CD4-positive, alpha-beta T cell treated with Interleukin-10 for 1 hour (primary cell): ENCODE results near the gene PCYT1A.
"Not testable (repeated sequence)": the region's sequence is repeated elsewhere in the genome, so short reads cannot be mapped to it uniquely, and the experiment has no call there.

Source experiments
- DNase-seq: peaks from one replicate; pipeline ENCODE4 v3.0.0-alpha.2; 2020

The PCYT1A gene

DNA sequence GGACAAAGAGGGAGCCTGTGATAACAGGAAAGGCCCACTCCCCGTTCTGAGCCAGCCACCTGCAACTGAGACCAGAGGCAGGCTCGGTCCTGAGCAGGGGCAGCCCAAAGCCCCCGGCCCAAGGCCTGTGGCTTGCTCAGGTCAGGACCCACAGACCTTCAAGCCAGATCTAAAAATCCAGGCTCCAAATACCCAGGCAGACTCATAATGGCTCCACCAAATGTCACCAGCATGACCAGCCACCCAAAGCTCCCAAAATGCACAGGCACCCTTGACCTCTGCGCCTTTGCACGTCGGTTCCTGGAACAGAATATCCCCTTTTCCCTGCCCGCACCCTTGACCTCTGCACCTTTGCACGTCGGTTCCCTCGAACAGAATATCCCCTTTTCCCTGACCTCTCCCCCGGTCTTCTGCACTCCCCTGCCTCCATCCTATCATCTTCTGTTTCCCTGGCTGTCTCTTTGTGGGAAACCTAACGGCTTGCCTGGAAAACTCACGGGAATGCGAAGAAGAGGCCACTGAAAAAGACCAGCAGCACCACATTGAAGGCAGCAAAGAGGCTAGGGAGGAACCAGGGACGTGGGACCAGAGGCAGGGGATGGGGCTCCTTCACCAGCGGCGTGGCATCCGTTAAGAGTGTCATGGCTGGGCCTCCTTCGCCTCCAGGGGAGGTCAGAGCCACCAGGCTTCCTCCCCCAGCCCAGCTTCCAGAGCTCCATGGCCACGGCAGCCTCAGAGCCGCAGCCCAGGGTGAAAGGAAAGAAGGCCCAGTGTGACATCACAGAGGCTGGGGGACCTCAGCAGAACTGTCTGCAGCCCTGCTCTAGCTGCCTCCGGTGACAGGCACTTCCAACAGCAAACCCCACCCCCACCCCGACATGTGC lies 76.6 kb downstream of the PCYT1A start, which contains the start of gene ZDHHC19:
TSS of gene ZDHHC19 (minus strand) at position 728 of the 884 bp plus-strand sequence. CDS start at position 643, 85 bp downstream.
- no peak for DNase-seq

DNA sequence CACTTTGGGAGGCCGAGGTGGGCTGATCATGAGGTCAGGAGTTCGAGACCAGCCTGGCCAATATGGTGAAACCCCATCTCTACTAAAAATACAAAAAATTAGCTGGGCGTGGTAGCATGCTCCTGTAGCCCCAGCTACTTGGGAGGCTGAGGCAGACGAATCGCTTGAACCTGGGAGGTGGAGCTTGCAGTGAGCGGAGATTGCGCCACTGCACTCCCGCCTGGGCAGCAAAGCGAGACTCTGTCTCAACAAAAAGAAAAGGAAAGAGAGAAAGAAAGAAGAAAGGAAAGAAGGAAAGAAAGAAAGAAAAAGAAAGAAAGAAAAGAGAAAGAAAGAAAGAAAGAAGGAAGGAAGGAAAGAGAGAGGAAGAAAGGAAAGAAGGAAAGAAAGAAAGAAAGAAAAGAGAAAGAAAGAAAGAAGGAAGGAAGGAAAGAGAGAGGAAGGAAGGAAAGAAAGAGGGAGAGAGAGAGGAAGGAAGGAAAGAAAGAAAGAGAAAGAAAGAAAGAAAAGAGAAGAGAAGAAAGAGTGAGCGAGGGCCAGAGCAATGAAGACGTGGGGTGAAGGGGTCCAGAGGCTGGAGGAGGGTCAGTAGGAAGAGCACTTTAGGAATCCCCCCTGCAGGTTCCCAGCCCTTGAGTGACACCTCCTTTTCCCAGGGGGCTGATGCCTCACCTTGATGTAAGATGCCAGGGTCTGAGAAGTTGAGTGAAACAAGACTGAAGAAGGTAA lies 77.4 kb downstream of the PCYT1A start:
- not testable (repeated sequence) for DNase-seq

DNA sequence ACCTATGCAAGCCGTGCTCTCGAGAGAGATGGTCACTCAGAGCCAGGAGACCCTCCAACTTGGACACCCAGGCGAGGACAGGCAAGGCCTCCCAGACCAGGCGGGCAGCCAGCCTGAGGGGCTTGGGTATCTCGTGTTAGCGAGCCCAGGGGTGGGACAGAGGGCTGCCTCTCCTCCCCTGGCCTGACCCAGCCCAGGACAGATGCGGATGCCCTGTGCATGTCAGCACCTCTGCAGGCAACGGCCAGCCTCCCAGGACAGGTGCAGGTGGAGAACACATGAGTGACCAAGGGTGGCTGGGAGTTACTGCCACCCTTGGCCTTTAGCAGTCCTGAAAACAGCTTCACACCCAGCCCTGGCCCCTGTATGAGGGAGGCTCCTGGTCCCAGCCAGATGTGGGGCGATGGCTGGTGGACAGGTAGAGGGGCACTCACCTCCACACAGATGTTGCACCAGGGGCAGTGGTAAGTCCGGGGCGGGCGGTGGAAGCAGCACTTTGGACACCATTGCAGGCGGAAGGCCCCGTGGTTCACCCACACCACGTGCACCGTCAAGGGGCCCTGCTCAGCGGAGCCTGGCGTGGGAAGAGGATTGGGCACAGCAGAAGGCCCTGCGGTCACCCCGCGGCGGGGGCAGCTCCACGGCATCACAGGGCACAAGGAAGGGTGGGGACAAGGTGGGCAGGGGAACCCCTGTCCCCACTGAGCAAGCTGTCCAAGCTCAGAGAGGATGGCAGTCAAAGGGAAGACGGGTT lies 78.4 kb downstream of the PCYT1A start:
- DNase-seq = no peak

DNA sequence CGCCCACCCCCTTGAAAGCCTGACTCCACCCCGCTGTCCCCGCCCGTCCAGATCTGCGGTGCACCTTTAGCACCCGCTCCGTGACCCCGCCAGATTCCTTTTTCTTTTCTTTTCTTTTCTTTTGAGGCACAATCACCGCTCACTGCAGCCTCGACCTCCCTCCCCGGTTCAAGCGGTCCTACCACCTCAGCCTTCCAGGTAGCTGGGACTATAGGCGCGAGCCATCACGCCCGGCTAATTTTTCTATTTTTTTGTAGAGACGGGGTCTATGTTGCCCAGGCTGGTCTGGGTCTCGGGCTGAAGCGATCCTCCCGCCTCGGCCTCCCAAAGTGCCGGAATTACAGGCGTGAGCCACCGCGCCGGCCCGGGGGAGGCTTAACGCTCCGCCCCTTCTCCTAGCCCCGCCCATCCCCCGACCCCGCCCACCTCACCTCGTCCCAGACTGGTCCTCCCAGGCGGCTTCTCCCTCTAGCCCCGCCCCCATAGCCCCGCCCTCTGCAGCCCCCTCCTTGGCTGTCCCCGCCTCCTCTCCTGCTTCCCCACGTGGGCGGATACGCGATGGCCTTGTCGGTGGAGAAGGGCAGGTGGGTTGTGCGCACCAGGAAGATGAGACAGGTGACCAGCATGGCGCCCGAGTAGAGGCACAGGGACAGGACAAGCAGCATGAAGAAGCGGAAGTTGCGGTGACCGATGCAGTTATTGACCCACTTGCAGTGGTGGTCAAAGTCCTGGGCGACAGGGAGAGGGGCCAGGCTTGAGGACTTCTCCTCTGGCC lies 79.5 kb downstream of the PCYT1A start:
- DNase-seq = peak; percentile 75

DNA sequence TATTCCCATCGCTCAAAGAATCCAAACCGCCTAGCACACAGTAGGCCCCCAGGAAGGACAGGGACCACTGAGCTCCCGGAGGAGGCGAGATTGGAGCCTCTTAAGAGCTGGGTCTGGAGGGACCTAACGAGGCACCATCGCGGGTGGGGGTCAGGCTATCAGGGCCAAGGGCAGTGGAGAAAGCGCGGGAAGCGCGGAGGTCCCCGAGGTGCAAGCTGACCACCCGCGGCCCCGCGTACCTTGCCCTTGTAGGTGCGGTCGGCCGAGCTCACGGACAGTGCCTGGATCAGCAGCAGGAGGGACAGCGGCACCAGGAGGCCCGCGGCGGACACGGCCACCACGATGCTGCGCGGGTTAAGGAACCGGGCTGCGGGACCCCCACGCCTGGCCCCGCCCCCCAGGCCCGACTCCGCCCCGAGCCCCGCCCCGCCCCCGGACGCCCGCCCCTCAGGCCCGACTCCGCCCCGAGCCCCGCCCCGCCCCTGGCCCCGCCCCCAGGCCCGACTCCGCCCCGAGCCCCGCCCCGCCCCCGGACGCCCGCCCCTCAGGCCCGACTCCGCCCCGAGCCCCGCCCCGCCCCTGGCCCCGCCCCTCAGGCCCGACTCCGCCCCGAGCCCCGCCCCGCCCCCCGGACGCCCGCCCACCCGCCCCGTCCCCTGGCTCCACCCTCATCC lies 80.2 kb downstream of the PCYT1A start:
- DNase-seq = peak; percentile 38

DNA sequence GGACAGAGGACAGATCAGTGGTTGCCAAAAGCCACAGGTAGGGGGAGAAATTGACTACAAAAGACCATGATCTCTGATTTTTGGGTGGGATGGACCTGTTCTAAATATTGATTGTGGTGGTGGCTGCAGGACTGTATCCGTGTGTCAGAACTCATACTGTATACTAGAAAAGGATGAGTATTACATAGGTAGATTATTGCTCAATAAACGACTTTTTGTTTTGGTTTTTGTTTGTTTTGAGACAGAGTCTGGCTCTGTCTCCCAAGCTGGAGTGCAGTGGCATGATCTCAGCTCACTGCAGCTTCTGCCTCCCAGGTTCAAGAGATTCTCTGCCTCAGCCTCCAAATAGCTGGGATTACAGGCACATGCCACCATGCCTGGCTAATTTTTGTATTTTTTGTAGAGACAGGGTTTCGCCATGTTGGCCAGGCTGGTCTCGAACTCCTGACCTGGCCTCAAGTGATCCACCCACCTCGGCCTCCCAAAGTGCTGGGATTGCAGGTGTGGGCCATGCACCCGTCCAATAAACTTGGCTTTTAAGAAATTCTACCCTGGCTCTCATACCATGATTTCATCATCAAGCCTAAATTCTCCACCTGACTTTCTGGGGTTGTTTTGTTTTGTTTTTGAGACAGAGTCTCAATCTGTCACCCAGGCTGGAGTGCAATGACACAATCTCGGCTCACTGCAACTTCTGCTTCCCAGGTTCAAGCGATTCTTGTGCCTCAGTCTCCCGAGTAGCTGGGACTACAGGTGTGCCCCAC lies 81.9 kb downstream of the PCYT1A start:
- not testable (repeated sequence) for DNase-seq

DNA sequence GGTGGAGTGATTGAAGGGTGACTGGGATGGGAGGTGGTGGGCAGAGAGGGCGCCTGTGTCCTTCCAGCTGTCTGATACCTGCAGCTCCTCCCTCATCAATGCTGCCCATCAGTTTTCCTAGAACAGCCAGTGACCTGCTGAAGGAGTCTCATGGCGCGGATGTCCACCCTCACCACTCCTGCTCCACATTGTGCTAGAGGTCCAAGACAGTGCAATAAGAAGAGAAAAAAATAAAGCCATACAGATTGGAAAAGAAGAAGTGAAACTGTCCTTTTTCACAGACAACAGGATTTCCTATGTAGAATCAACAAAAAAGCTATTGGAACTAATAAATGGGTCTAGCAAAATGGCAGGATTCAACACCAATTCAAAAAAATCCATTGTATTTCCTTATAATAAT lies 83.7 kb downstream of the PCYT1A start:
- DNase-seq = no peak

DNA sequence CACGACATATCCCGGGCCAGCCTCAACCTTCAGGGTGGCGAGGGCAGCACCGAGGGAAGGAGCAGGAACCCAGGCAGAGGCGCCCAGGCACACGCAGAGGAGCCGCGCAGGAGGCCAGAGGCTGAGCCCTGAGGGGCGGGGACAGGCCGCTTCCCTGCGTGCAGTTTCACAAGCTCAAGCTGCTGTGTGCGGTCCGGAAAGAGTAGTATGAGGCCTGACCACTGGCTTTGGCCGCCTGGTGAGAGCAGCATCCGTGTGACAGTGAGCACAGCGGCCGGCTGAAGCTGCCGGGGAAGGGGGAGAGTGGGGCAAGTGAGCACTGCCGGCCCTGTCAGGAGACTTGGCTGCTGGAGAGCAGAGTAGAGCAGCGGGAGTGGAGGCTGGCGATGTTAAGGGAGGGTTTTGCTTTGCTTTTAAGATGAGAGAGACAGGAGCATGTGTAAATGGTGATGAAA lies 85.0 kb downstream of the PCYT1A start:
- DNase-seq = no peak

DNA sequence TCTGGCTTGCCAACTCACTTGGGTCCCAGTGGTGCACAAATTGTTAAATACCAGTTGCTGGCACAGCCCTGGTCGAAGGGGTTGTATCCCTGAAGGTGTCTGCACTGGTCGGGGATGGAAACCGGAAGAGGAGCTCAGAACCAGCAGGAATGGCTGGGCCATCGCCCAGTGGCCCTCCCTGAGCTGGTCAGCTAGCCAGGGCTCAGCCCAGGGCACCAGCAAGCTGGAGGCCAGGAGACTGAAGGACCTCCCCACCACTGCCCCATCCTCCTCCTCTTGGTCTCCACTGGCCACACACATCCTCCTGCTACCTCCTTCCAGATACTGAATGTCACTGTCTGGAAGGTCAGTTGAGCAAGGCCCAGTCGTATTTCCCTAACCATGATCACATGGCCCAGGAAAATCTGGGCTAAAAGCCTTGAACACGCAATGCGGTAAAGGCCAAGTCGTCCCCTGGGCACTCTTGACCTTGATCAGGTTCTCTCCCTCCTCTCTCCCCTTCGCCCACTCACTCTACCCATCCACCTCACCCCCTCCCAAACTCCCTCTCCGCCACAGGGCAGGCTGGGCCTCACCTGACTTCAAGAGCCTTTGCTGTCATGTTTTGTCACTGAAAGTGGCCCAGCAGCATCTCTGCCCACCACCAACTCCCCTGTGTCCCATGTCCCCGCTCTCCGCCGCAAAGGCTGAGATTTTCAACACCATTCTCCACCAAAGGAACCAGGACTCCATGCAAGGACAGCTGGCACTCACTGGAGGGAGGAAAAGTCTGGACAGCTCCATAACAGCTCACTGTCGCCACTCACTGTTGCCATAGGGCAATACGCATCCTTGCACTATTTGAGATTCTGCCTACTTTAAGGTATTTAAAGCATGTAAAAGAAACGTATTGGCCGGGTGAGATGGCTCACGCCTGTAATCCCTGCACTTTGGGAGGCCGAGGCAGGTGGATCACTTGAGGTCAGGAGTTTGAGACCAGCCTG lies 88.5 kb downstream of the PCYT1A start:
- no peak for DNase-seq

DNA sequence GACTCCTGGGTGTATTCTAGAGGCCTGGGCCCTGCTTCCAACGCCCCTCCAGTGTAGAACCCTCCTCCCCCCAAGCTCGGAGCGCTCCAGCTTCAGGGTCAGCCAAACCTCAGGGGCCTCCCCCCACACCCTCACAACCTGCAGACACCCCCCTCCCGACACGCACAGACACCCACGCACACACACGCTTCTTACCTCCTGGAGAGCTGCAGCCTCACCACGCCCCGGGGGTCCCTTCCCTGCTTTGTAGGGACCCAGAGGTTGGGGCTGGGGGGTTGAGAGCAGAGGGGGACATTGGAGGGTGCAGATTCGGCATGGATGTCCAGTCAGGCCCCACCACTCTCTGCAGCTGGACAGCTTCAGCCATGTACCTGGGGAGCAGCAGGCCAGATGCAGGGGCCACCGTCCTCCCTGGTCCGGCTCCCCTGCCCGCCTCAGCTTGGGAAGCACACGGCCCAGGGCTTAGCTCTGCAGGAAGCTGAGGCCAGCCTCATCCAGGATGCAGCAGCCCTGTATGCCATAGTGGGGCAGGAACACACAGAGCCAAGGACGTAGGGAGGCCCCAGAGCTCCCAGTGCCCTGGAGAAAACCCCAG lies 89.3 kb downstream of the PCYT1A start:
- no peak for DNase-seq

DNA sequence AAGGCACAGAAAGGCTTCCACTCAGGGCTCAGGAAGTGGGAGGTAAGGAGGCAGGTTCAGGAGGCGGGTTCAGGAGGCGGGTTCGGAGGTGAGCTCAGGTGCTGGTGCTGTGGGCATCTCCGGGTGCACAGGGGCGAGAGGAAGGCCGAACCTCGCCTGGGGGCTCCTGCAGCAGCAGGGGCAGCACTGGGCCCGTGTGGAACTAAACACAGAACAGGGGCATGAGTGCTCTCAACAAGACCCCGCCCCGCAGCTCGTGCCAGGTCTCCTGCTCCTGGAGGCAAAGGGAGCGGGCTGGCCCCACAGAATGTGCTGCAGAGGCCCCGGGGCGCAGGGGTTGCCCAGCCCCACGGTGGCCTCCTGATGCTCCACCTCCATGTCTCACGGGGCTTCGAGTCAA lies 90.0 kb downstream of the PCYT1A start:
- DNase-seq = no peak

DNA sequence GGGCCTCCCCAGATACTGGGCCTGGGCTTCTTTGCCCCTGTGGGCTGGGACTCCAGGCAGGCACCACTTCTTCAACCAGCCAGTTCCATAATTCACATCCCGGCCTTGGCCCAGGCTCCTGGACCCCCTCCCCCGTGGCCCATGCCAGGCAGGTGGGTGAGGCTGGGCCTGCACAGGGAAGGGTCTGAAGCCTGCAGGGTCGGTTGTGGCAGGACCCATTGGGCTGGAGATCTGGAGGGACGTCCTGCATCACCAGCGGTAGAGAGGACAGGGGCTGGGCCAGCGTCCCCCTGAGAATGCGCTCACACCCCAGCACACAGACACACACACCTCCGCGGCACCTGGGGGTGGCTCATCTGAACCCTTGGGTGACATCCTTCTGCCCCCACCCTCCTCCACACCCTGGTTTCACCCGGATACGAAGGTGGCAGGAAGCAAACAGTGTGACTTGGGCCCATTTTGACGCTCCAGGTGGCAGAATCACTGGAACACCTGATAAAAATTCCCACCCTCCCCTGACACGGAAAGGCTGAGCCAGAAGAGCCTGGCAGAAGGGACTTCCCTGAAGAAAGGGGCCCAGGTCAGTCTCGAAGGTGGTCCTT lies 91.8 kb downstream of the PCYT1A start:
- DNase-seq = peak; percentile 41

DNA sequence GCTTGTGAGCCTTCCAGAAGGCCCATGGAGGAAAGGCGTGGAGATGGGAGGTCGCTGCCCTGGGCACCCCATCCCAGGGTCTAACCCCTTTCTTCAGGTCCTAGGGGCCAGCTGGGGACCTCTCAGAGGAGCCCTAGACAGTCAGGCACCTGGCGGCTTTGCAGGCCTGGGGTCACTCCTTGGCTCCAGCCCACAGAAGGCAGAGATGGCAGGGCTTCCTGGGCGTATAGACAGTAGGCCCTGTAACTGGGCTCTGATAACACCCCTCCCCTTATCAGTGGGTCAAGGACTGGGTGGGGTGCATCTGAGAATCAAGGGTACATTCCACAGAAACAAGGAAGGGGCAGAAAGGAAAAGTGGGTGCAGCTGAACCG lies 93.0 kb downstream of the PCYT1A start:
- no peak for DNase-seq

DNA sequence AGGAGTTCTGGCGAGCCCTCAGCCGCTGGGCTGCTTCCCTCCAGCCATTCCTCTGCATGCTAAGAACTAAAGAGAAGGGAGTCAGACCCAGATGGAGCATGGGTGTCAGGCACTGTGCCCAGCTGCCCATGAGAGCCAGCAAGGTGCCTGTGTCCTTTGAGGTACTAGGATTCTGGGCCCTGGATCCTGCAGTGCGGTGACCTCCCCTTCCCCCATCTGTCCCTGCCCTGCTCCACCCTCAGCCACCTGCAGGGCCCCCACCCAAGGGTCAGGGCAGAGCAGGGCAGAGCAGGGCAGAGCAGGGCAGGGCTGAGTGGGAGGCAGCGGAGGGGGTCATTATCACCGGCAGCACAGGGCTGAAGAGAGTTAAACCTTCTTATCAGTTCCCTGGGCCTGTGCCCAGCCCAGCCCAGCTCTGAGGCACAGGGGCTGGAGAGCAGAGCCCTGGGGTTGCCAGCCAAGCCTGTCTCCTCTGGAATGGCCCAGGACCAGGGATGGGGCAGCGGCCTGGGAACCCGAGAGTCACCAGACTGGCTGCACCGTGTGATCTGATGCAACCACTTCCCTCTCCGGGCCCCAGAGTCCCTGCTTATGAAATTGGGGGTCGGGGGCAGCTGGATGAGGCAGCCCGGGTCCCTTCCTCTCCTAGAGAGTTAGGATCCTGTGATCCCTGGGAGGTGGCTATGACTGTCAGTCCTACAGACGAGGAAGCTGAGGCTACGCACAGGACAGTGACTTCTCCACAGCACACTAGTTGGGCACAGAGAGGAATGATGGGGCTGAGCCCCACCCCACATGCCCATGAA lies 93.6 kb downstream of the PCYT1A start:
- no peak for DNase-seq

DNA sequence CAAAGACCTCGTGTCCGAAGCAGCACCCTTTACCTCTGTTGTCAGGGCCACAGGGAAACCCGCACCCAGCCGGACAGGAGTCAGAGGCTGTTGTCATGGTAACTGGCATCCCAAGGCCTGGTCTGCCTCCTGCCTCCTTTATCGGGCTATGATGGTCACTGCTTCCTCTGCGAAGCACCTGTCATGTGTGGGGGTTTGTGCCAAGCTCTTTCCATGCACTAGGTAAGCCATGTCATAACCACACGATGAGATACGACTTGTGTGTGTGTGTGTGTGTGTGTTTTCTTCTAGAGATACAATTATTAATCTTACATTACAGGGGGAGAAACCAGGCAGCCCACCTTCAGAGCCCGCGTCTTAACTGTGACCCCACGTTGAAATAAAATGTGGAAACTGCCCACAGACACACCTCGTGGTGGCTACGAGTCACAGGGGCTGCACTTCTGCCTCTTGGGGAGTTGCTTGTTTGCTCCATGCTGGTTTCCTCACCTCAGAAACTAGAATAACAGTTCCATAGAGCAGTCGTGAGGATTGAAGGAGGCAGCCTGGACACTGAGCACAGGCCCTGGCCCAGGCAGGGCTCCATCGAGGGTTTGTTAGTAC lies 94.3 kb downstream of the PCYT1A start:
- DNase-seq = no peak

DNA sequence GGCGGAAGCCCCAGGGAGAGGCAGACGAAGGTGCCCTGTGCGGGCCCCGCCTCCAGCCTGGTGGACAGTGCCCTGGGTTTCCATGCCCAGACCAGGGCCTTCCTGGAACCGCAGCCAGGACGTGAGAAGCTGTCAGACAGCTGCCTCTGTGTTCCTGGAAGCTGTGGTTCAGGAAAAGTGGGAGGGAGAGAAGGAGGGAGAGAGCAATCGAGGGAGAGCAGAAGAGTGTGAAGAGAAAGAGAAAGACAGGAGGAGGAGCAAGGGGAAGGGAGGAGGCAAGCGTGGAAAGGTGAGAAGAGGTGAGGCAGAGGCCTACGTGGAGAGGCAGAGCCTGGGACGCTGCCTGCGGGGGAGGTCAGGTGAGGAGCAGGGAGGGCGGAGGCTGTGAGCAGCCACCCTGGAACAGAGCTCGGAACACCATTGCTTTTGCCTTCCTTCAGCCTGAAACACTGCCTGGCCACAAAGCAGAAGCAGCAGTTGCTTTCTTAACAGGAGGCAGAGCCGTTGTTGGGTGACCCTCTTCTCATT lies 94.9 kb downstream of the PCYT1A start:
- no peak for DNase-seq

DNA sequence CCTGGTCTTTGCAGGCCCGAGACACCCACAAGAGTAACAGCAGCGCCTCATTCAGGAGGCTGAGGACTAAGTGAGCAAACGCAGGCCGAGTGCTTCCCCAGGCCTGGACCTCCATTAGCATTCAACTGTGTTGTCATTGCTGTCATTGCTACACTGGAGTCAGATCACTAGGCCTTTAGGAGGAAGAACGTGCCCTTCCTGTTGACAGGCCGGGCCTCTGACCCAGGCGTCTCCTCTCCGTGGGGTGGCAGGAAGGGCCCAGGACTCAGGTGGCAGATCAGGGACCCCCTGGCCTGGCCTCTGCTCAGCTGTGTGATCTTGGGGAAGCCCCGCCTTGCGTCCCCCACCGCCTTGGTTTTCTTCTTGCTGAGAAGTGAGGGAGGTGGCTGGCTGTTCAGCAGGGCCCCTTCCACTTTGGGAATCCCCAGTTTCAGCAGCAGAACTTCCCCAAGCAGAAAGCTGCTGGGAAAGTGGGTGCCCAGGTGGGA lies 95.4 kb downstream of the PCYT1A start:
- DNase-seq = peak; percentile 83
